Left ventricle myocardium inferior (tissue), 1 donor: ENCODE data around the gene BRINP3. TPM values are rescaled to one million over a fixed set of nuclear protein-coding genes. Genes with fewer than 3 reads are reported as not detected.

Source experiments
- DNase-seq: peaks from one replicate; pipeline ENCODE4 v3.0.0-alpha.2; 2020
- H3K27ac ChIP-seq: fragments of 200-600 bp; replicated peaks from 2 replicates; pipeline ENCODE4 v1.8.0; 2021
- H3K27me3 ChIP-seq: fragments of 200-600 bp; 2 replicates; pipeline ENCODE4 v1.8.0; 2021; ENCODE audit warnings: low read depth
- H3K36me3 ChIP-seq: fragments of 200-600 bp; 2 replicates; pipeline ENCODE4 v1.8.0; 2021
- H3K4me1 ChIP-seq: fragments of 200-600 bp; 2 replicates; pipeline ENCODE4 v1.8.0; 2021
- H3K4me3 ChIP-seq: fragments of 200-600 bp; 2 replicates; pipeline ENCODE4 v1.8.0; 2021; ENCODE audit warnings: mild to moderate bottlenecking, moderate library complexity
- H3K9me3 ChIP-seq: fragments of 200-600 bp; replicated peaks from 2 replicates; pipeline ENCODE4 v1.8.0; 2021
- intact Hi-C: fragments of 100-400 bp; cut with micrococcal nuclease; formaldehyde crosslinking; loops from one replicate; pipeline ENCODE4 v1.11.0; 2022
- total RNA-seq: library from RNA; stranded (reverse); fragmentation: NEBNext Ultra II Directional; extraction: Animal tissue kit (Norgen Biotek cat#: 25700); gene quantifications from one replicate; pipeline ENCODE4 v1.2.1, GENCODE V29; 2021
- TF ChIP-seq, protein P1 (sequence below): fragments of 200-600 bp; IDR thresholded peaks from 2 replicates; pipeline ENCODE4 v1.8.0; 2021; ENCODE audit warnings: antibody characterized with exemption, mild to moderate bottlenecking, borderline replicate concordance
- donor health status: DM: no; HTN: yes; CAD: no; lungs with severe emphysema.

Gene BRINP3
- total RNA-seq, 1 donor from 2014 or later, result 5.4 TPM

DNA sequence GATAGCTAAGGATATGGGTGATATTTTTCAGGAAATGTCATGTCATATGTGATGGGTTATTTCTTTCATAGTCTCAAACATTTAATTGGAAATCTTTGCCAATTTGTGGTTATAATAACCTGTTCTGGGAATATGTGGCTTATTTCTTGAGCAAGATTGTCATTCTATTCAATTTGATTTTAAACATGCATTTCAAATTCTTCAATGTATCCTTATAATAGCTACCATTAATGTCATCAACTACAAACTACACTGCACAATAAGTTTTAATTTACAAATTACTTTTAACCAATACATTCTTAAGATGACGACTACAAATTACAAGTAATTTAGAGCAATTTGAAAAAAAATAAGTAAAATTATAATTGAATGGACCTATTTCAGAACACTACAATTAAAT lies 164.9 kb downstream of the BRINP3 start:
- TF ChIP-seq, protein P1, sequence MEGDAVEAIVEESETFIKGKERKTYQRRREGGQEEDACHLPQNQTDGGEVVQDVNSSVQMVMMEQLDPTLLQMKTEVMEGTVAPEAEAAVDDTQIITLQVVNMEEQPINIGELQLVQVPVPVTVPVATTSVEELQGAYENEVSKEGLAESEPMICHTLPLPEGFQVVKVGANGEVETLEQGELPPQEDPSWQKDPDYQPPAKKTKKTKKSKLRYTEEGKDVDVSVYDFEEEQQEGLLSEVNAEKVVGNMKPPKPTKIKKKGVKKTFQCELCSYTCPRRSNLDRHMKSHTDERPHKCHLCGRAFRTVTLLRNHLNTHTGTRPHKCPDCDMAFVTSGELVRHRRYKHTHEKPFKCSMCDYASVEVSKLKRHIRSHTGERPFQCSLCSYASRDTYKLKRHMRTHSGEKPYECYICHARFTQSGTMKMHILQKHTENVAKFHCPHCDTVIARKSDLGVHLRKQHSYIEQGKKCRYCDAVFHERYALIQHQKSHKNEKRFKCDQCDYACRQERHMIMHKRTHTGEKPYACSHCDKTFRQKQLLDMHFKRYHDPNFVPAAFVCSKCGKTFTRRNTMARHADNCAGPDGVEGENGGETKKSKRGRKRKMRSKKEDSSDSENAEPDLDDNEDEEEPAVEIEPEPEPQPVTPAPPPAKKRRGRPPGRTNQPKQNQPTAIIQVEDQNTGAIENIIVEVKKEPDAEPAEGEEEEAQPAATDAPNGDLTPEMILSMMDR, result no peak
- H3K9me3 ChIP-seq, result no peaks in the 10 kb centered on the region
- H3K4me3 ChIP-seq, result no peak overlapping the region
- no peak for DNase-seq
- no peaks in the 10 kb centered on the region for H3K27me3 ChIP-seq
- H3K36me3 ChIP-seq, result no peaks in the 10 kb centered on the region
- H3K4me1 ChIP-seq, result no peaks in the 10 kb centered on the region
- intact Hi-C loops, result no loop called here
- no peak overlapping the region for H3K27ac ChIP-seq

DNA sequence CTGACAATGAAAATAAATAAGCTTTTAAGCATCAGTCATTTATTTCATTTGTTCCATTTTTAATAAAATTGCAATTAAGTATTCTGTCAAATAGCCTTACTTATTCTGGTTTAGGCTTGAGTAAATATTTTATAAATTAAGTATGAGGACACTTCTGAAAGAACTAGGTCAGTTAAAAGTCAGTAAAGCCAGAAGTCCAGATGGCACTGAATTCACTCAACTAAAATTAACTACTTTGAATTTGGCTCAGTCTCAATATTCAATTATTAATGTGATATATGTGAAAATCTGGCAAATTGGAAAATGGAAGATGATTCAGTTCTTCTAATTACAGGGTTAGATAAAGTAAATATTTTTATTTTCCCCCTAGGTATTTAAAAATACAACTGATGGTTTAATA lies 174.2 kb downstream of the BRINP3 start:
- no peaks in the 10 kb centered on the region for H3K27me3 ChIP-seq
- DNase-seq, result no peak
- no peaks in the 10 kb centered on the region for H3K36me3 ChIP-seq
- no peaks in the 10 kb centered on the region for H3K9me3 ChIP-seq
- H3K4me1 ChIP-seq, result no peaks in the 10 kb centered on the region
- H3K4me3 ChIP-seq, result no peak overlapping the region
- TF ChIP-seq, protein P1, result no peak
- intact Hi-C loops, result no loop called here
- H3K27ac ChIP-seq, result no peak overlapping the region

GRCh38 chr1:190296453-190296852 lies 181.2 kb downstream of the BRINP3 start:
- TF ChIP-seq, protein P1, result no peak
- H3K4me1 ChIP-seq, result no peaks in the 10 kb centered on the region
- no peaks in the 10 kb centered on the region for H3K36me3 ChIP-seq
- intact Hi-C loops, result no loop called here
- no peak for DNase-seq
- no peak overlapping the region for H3K27ac ChIP-seq
- no peak overlapping the region for H3K4me3 ChIP-seq
- H3K9me3 ChIP-seq, result peaks cover 9% of the 10 kb centered on the region
- H3K27me3 ChIP-seq, result no peaks in the 10 kb centered on the region

- Histone ChIP-seq H3K4me1 (no peaks in the 10 kb centered on the region), H3K27ac (no peak overlapping the region), H3K27me3 (no peaks in the 10 kb centered on the region), H3K36me3 (no peaks in the 10 kb centered on the region), H3K9me3 (no peaks in the 10 kb centered on the region), H3K4me3 (no peak overlapping the region)
- TF ChIP-seq, protein P1, result no peak
- no peak for DNase-seq
- intact Hi-C loops, result no loop called here
Observed at GRCh38 chr1:190289897-190290296, 187.8 kb downstream of the BRINP3 start.

- intact Hi-C loops, result no loop called here
- TF ChIP-seq, protein P1, result no peak
Observed at GRCh38 chr1:190286111-190286510, 191.6 kb downstream of the BRINP3 start.

GRCh38 chr1:190277107-190277506 lies 200.6 kb downstream of the BRINP3 start:
- intact Hi-C loops, result no loop called here
- H3K9me3 ChIP-seq, result peaks cover 9% of the 10 kb centered on the region
- TF ChIP-seq, protein P1, result no peak
- no peak overlapping the region for H3K27ac ChIP-seq
- no peaks in the 10 kb centered on the region for H3K36me3 ChIP-seq
- H3K4me3 ChIP-seq, result no peak overlapping the region
- DNase-seq, result no peak
- no peaks in the 10 kb centered on the region for H3K4me1 ChIP-seq
- H3K27me3 ChIP-seq, result no peaks in the 10 kb centered on the region

More at GRCh38 chr1:190286111-190286510, 191.6 kb downstream of the BRINP3 start:
- no peak for DNase-seq
- no peaks in the 10 kb centered on the region for H3K4me1 ChIP-seq
- H3K9me3 ChIP-seq, result no peaks in the 10 kb centered on the region
- no peaks in the 10 kb centered on the region for H3K36me3 ChIP-seq
- no peak overlapping the region for H3K4me3 ChIP-seq
- H3K27me3 ChIP-seq, result no peaks in the 10 kb centered on the region
- no peak overlapping the region for H3K27ac ChIP-seq
